Gastrocnemius medialis (tissue), 4 donors: ENCODE results near the gene IFITM5. TPM values are rescaled to one million over a fixed set of nuclear protein-coding genes. Genes with fewer than 3 reads are reported as not detected.

Experiments
- ATAC-seq, 2 donors: fragments of 150-250 bp; one replicate each; pipeline ENCODE4 v1.9.1; 2016
- DNase-seq, 2 donors: peaks; one replicate each; pipeline ENCODE4 v3.0.0-alpha.2; 2019
- H3K27ac ChIP-seq, 4 donors: fragments of 200-600 bp; sonication (generic); 1 replicate in 1 of 4; 2 replicates in 3 of 4; pipeline ENCODE4 v1.5.1; 2016 to 2018; ENCODE audit warnings: mild to moderate bottlenecking in 2 of 4, moderate library complexity in 1 of 4
- H3K27me3 ChIP-seq, 3 donors: fragments of 200-600 bp; sonication (generic) in 2 of 3; 1 replicate in 1 of 3; 2 replicates in 2 of 3; pipeline versions ENCODE4 v1.5.1 to v1.6.0; 2016 to 2019; ENCODE audit warnings: mild to moderate bottlenecking in 1 of 3, moderate library complexity in 1 of 3
- H3K36me3 ChIP-seq, 2 donors: fragments of 200-600 bp; sonication (generic) in 1 of 2; one replicate each; pipeline ENCODE4 v1.5.1; 2017 to 2018
- H3K4me1 ChIP-seq, 2 donors: fragments of 200-600 bp; sonication (generic) in 1 of 2; one replicate each; pipeline ENCODE4 v1.5.1; 2016 to 2017; ENCODE audit warnings: mild to moderate bottlenecking in 2 of 2
- H3K4me3 ChIP-seq, 4 donors: fragments of 200-600 bp; sonication (generic) in 3 of 4; 1 replicate in 1 of 4; 2 replicates in 3 of 4; pipeline ENCODE4 v1.5.1; 2016 to 2019; ENCODE audit warnings: mild to moderate bottlenecking in 2 of 4
- H3K9me3 ChIP-seq, 3 donors: fragments of 200-600 bp; sonication (generic) in 2 of 3; 1 replicate in 1 of 3; 2 replicates in 2 of 3; pipeline ENCODE4 v1.5.1; 2016 to 2019
- CTCF ChIP-seq, 5 experiments: fragments of 450-650 bp in 3 of 5; fragments of 200-600 bp in 2 of 5; sonication (generic) in 2 of 5; IDR thresholded peaks in 4 of 5; conservative IDR thresholded peaks in 1 of 5; 1 replicate in 4 of 5; 2 replicates in 1 of 5; pipeline ENCODE4 v1.5.1; 2016 to 2019; ENCODE audit warnings: antibody characterized with exemption in 5 of 5, mild to moderate bottlenecking in 3 of 5, moderate library complexity in 3 of 5
- POLR2A ChIP-seq, 2 donors: fragments of 450-650 bp; IDR thresholded peaks; one replicate each; pipeline ENCODE4 v1.6.1; 2017; ENCODE audit warnings: antibody characterized with exemption in 2 of 2, mild to moderate bottlenecking in 2 of 2, moderate library complexity in 2 of 2
- in situ Hi-C, 4 donors: fragments of 200-750 bp; cut with MboI; loops; one replicate each; pipeline versions ENCODE4 v1.15.0 to v1.8.0; 2017; ENCODE audit warnings: low sequenced_read_pairs in 4 of 4
- intact Hi-C: fragments of 100-400 bp; cut with DNase I; formaldehyde crosslinking; loops from one replicate; pipeline ENCODE4 v1.15.1; 2023; ENCODE audit warnings: low total_unique reads
- total RNA-seq, 4 donors: library from RNA; depleted of rRNA; stranded (reverse); fragments of >200 nt; gene quantifications; one replicate each; pipeline versions ENCODE4 v1.1.0 to v1.2.3, GENCODE V29; 2016

IFITM5 gene
- total RNA-seq, 4 donors from 2014 or later, result not detected

- in situ Hi-C loops (no loop called here), intact Hi-C loops (loop anchor here (10.0 kb wide), 1 partner anchor 104 kb away; no protein-coding TSS in a partner anchor)
- Histone ChIP-seq H3K27ac (no peak overlapping the region), H3K36me3 (peaks cover 0 to 76% of the 10 kb centered on the region in 2 donors), H3K4me1 (no peaks in the 10 kb centered on the region), H3K27me3 (no peaks in the 10 kb centered on the region), H3K9me3 (no peaks in the 10 kb centered on the region), H3K4me3 (no peak overlapping the region)
- ATAC-seq (peak in 1 of 2 donors; percentile 77), DNase-seq (peak in 1 of 2 donors; percentile 38)
- TF ChIP-seq CTCF (IDR thresholded peaks at IDR 0.05 in 4 of 5, conservative IDR thresholded peaks at IDR 0.05 in 1 of 5) (peak in 4 of 5 experiments; percentile 35 to 52 (median 48)), POLR2A (IDR thresholded peaks at IDR 0.05) (no peak)
Observed at GRCh38 chr11:250740-251299, 48.5 kb downstream of the IFITM5 start.

- ATAC-seq (no peak), DNase-seq (no peak)
- TF ChIP-seq POLR2A (IDR thresholded peaks at IDR 0.05), result no peak
- no peak for TF ChIP-seq CTCF (IDR thresholded peaks at IDR 0.05 in 4 of 5, conservative IDR thresholded peaks at IDR 0.05 in 1 of 5)
- Histone ChIP-seq H3K36me3 (peaks cover 0 to 80% of the 10 kb centered on the region in 2 donors), H3K4me1 (no peaks in the 10 kb centered on the region), H3K27me3 (no peaks in the 10 kb centered on the region), H3K9me3 (no peaks in the 10 kb centered on the region), H3K4me3 (no peak overlapping the region), H3K27ac (no peak overlapping the region)
- intact Hi-C loops, result loop anchor here (10.0 kb wide), 1 partner anchor 105 kb away; no protein-coding TSS in a partner anchor
- in situ Hi-C loops, result no loop called here
Observed at GRCh38 chr11:250274-250673, 49.1 kb downstream of the IFITM5 start.

GRCh38 chr11:249062-249461 lies 50.3 kb downstream of the IFITM5 start:
- no peaks in the 10 kb centered on the region for H3K4me1 ChIP-seq
- H3K9me3 ChIP-seq, result no peaks in the 10 kb centered on the region
- H3K4me3 ChIP-seq, result no peak overlapping the region
- TF ChIP-seq CTCF (IDR thresholded peaks at IDR 0.05 in 4 of 5, conservative IDR thresholded peaks at IDR 0.05 in 1 of 5), result no peak
- TF ChIP-seq POLR2A (IDR thresholded peaks at IDR 0.05), result no peak
- H3K27me3 ChIP-seq, result no peaks in the 10 kb centered on the region
- no peak overlapping the region for H3K27ac ChIP-seq
- DNase-seq (no peak), ATAC-seq (no peak)
- intact Hi-C loops, result no loop called here
- in situ Hi-C loops, result no loop called here
- H3K36me3 ChIP-seq, result peaks cover 0 to 93% of the 10 kb centered on the region in 2 donors

Other genes starting within 250 kb of the IFITM5 start
- gene SCGB1C1, start 106.4 kb downstream of the IFITM5 start, total RNA-seq, result not detected
- 10 to 100 TPM; 11.3 to 15.9 (median 12.8) TPM for gene BET1L, start 92.1 kb downstream of the IFITM5 start, total RNA-seq
- 10 to 100 TPM; 35.6 to 68.5 (median 47.8) TPM for gene RIC8A, start 91.8 kb downstream of the IFITM5 start, total RNA-seq
- 10 to 100 TPM in 3 of 4 donors, 1 to 10 TPM in 1; 9.2 to 15.0 (median 12.7) TPM for gene SIRT3, start 63.2 kb downstream of the IFITM5 start, total RNA-seq
- 100 to 1,000 TPM; 128 to 189 (median 163) TPM for gene PSMD13, start 62.5 kb downstream of the IFITM5 start, total RNA-seq
- gene NLRP6, start 21.1 kb downstream of the IFITM5 start, total RNA-seq, result under 1 TPM in 1 of 4 donors, not detected in 3; 0.09 TPM
- 1 to 10 TPM in 3 of 4 donors, under 1 TPM in 1; 0.98 to 3.4 (median 2.7) TPM for gene PGGHG, start 10.4 kb downstream of the IFITM5 start, total RNA-seq
- 10 to 100 TPM; 37.8 to 80.9 (median 44.9) TPM for gene IFITM2, start 8.3 kb upstream of the IFITM5 start, total RNA-seq
- 100 to 1,000 TPM in 1 of 4 donors, 10 to 100 TPM in 3; 47.8 to 103 (median 80.5) TPM for gene IFITM1, start 14.5 kb upstream of the IFITM5 start, total RNA-seq
- gene IFITM3, start 21.3 kb upstream of the IFITM5 start, total RNA-seq, result 10 to 100 TPM; 46.3 to 83.6 (median 63.2) TPM
- gene B4GALNT4, start 70.0 kb upstream of the IFITM5 start, total RNA-seq, result not detected
- gene PKP3, start 94.7 kb upstream of the IFITM5 start, total RNA-seq, result 1 to 10 TPM in 1 of 4 donors, under 1 TPM in 1, not detected in 2; 0.55 to 1.3 TPM
- gene SIGIRR, start 115.5 kb upstream of the IFITM5 start, total RNA-seq, result 10 to 100 TPM in 3 of 4 donors, 1 to 10 TPM in 1; 4.2 to 21.6 (median 11.9) TPM
- under 1 TPM in 2 of 4 donors, not detected in 2; 0.23 to 0.41 TPM for gene ANO9, start 142.5 kb upstream of the IFITM5 start, total RNA-seq
- 10 to 100 TPM; 21.7 to 31.5 (median 23.7) TPM for gene PTDSS2, start 150.8 kb upstream of the IFITM5 start, total RNA-seq
- gene RNH1, start 207.7 kb upstream of the IFITM5 start, total RNA-seq, result 100 to 1,000 TPM; 138 to 197 (median 159) TPM
- 10 to 100 TPM; 17.1 to 50.0 (median 37.6) TPM for gene HRAS, start 236.1 kb upstream of the IFITM5 start, total RNA-seq
- gene LRRC56, start 238.0 kb upstream of the IFITM5 start, total RNA-seq, result under 1 TPM in 2 of 4 donors, not detected in 2; 0.29 to 0.36 TPM